RWPE2 (cell line): ENCODE measurements around the gene DLK1.
A peak's percentile ranks its signal among the peaks of the same experiment; 100 is the strongest.

Experiments
- ATAC-seq: fragments of 200-7000 bp; cut with Tn5 transposase; 3 replicates; pipeline ENCODE4 v1.9.1; 2021; ENCODE audit warnings: low read depth
- DNase-seq: peaks from one replicate; pipeline ENCODE4 v3.0.0-alpha.2; 2020; ENCODE audit warnings: low spot score
- H3K27ac ChIP-seq: fragments of 450-650 bp; 2 replicates; pipeline ENCODE4 v1.5.1; 2017; ENCODE audit warnings: mild to moderate bottlenecking; ENCODE audit not compliant: poor library complexity, severe bottlenecking
- H3K27me3 ChIP-seq: fragments of 250-450 bp; sonication (Bioruptor Pico); 2 replicates; pipeline ENCODE4 v1.5.1; 2021; ENCODE audit warnings: mild to moderate bottlenecking, moderate library complexity; ENCODE audit not compliant: insufficient read depth, poor library complexity, severe bottlenecking
- H3K36me3 ChIP-seq: fragments of 250-450 bp; sonication (Bioruptor Pico); 2 replicates; pipeline ENCODE4 v1.5.1; 2020; ENCODE audit warnings: low read depth, mild to moderate bottlenecking, moderate library complexity
- H3K4me1 ChIP-seq: fragments of 250-450 bp; sonication (Bioruptor Pico); 2 replicates; pipeline ENCODE4 v1.5.1; 2021; ENCODE audit warnings: mild to moderate bottlenecking, moderate library complexity; ENCODE audit not compliant: insufficient read depth, poor library complexity, severe bottlenecking
- H3K4me3 ChIP-seq: fragments of 250-450 bp; sonication (Bioruptor Pico); 2 replicates; pipeline ENCODE4 v1.5.1; 2021; ENCODE audit warnings: mild to moderate bottlenecking, moderate library complexity; ENCODE audit not compliant: severe bottlenecking
- H3K9me3 ChIP-seq: fragments of 250-450 bp; sonication (Bioruptor Pico); 2 replicates; pipeline ENCODE4 v1.5.1; 2021; ENCODE audit warnings: mild to moderate bottlenecking, moderate library complexity; ENCODE audit not compliant: severe bottlenecking
- TF ChIP-seq, protein P1 (sequence below): fragments of 450-650 bp; IDR thresholded peaks from one replicate; pipeline ENCODE4 v1.5.1; 2017; ENCODE audit warnings: mild to moderate bottlenecking, moderate library complexity; ENCODE audit not compliant: poor library complexity, severe bottlenecking

Gene DLK1

GRCh38 chr14:100738269-100738691 is 11.6 kb downstream of the DLK1 start:
- TF ChIP-seq, protein P1, sequence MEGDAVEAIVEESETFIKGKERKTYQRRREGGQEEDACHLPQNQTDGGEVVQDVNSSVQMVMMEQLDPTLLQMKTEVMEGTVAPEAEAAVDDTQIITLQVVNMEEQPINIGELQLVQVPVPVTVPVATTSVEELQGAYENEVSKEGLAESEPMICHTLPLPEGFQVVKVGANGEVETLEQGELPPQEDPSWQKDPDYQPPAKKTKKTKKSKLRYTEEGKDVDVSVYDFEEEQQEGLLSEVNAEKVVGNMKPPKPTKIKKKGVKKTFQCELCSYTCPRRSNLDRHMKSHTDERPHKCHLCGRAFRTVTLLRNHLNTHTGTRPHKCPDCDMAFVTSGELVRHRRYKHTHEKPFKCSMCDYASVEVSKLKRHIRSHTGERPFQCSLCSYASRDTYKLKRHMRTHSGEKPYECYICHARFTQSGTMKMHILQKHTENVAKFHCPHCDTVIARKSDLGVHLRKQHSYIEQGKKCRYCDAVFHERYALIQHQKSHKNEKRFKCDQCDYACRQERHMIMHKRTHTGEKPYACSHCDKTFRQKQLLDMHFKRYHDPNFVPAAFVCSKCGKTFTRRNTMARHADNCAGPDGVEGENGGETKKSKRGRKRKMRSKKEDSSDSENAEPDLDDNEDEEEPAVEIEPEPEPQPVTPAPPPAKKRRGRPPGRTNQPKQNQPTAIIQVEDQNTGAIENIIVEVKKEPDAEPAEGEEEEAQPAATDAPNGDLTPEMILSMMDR: no peak
- Histone ChIP-seq H3K4me1 (no peaks in the 10 kb centered on the region), H3K9me3 (no peaks in the 10 kb centered on the region), H3K27ac (no peak overlapping the region), H3K36me3 (no peaks in the 10 kb centered on the region), H3K4me3 (no peak overlapping the region), H3K27me3 (no peaks in the 10 kb centered on the region)
- 0 out of 3 replicates have a peak, but pooled peaks have one; percentile 14 for ATAC-seq
- no peak for DNase-seq

GRCh38 chr14:100738704-100739131 is 12.0 kb downstream of the DLK1 start:
- Histone ChIP-seq H3K27me3 (no peaks in the 10 kb centered on the region), H3K4me1 (no peaks in the 10 kb centered on the region), H3K27ac (no peak overlapping the region), H3K9me3 (no peaks in the 10 kb centered on the region), H3K4me3 (no peak overlapping the region), H3K36me3 (no peaks in the 10 kb centered on the region)
- DNase-seq: no peak
- TF ChIP-seq, protein P1: no peak
- ATAC-seq: no peak

GRCh38 chr14:100739306-100739705 is 12.6 kb downstream of the DLK1 start:
- ATAC-seq (no peak), DNase-seq (no peak)
- no peaks in the 10 kb centered on the region for H3K36me3 ChIP-seq

DNA sequence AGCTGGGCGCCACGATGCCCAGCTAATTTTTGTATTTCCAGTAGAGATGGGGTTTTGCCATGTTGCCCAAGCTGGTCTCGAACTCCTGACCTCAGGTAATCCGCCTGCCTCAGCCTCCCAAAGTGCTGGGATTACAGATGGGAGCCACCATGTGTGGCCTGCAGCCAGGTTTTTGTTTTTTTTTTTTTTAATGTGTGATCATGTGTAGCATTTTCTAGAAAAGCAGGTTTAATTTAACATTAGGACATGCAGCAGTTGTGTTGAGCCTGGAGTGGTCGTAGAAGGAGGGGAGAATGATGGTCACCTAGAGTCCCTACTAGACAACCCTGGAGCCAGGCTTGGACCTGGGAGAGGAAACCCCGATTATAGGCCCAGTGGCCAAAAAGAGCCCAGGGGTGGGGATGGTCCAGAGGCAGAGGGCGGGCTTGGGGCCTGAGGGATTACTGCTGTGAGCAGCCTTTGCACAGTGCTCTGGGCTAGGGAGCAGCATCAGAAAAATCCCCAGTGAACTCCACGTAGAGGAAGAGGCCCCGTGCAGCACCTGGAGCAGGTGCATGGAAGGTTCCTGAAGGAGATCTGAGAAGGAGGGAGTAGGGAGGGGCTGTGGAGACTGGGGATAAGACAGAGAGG is 13.6 kb downstream of the DLK1 start:
- TF ChIP-seq, protein P1: no peak
- no peak overlapping the region for H3K27ac ChIP-seq
- no peaks in the 10 kb centered on the region for H3K36me3 ChIP-seq
- H3K9me3 ChIP-seq: no peaks in the 10 kb centered on the region
- no peaks in the 10 kb centered on the region for H3K4me1 ChIP-seq
- ATAC-seq (no peak), DNase-seq (no peak)
- H3K27me3 ChIP-seq: no peaks in the 10 kb centered on the region
- no peak overlapping the region for H3K4me3 ChIP-seq

More at GRCh38 chr14:100739306-100739705, 12.6 kb downstream of the DLK1 start:
- H3K4me3 ChIP-seq: no peak overlapping the region
- no peak overlapping the region for H3K27ac ChIP-seq
- no peaks in the 10 kb centered on the region for H3K9me3 ChIP-seq
- TF ChIP-seq, protein P1: no peak
- H3K27me3 ChIP-seq: no peaks in the 10 kb centered on the region
- no peaks in the 10 kb centered on the region for H3K4me1 ChIP-seq

DNA sequence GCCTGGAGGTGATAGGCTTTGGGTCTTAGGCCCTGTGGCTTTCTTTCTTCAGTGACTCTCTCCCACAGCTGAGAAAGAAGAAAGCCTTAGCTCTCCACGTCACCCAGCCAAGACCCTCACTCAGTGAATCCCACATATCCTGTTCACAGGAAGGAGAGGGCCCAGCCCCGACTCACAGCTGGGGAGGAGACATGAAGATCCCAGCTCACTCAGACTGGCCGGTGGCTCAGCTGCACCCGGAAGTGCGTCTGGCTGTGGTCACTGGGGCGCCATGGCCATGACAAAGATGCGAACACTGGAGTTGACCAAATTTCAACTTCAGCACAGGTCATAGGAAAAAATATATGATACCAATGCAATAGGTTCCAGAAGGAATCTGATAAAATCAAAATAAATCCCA is 14.2 kb downstream of the DLK1 start:
- H3K36me3 ChIP-seq: no peaks in the 10 kb centered on the region
- TF ChIP-seq, protein P1: no peak
- ATAC-seq (no peak), DNase-seq (no peak)
- H3K4me3 ChIP-seq: no peak overlapping the region
- no peak overlapping the region for H3K27ac ChIP-seq
- H3K4me1 ChIP-seq: no peaks in the 10 kb centered on the region
- H3K27me3 ChIP-seq: no peaks in the 10 kb centered on the region
- no peaks in the 10 kb centered on the region for H3K9me3 ChIP-seq
